ENCODE data around the gene IFT57. TPM values are rescaled to one million over a fixed set of nuclear protein-coding genes. Genes with fewer than 3 reads are reported as not detected.

The IFT57 gene
- total and polyA plus RNA-seq, 2 experiments from 2014 or later = 28.6 to 49.0 TPM

- H3K36me3 Mint-ChIP-seq (ENCODE audit: low read depth) = no peaks in the 10 kb centered on the region
- Histone ChIP-seq H3K4me3 (no peak overlapping the region), H3K27ac (ENCODE audit: low read depth) (no peak overlapping the region), H2AFZ (no peak overlapping the region), H3K36me3 (ENCODE audit: insufficient read depth) (no peaks in the 10 kb centered on the region), H3K79me2 (replicated peaks; ENCODE audit: insufficient read depth) (no peaks in the 10 kb centered on the region), H3F3A (replicated peaks; ENCODE audit: low read depth) (no peaks in the 10 kb centered on the region), H3K9me2 (ENCODE audit: insufficient read depth) (no peaks in the 10 kb centered on the region), H3K4me1 (ENCODE audit: insufficient read depth) (peaks cover 6% of the 10 kb centered on the region; the same call in 1 of the 2 replicates), H4K20me1 (replicated peaks; ENCODE audit: insufficient read depth) (no peaks in the 10 kb centered on the region), H3K27me3 (ENCODE audit: insufficient read depth) (no peaks in the 10 kb centered on the region), H3K4me2 (no peak overlapping the region)
- ATAC-seq (no peak), DNase-seq (ENCODE audit: low spot score) (no peak)
- peaks cover 7% of the 10 kb centered on the region; the same call in 1 of the 3 replicates for H3K4me1 Mint-ChIP-seq
- H3K9me3 Mint-ChIP-seq = no peaks in the 10 kb centered on the region
- no peak overlapping the region for H3K27ac Mint-ChIP-seq
- TF ChIP-seq EZH2phosphoT487 (IDR thresholded peaks at IDR 0.05; ENCODE audit: unreplicated experiment) (no peak), ZNF114 (CRISPR knock-in tag; IDR thresholded peaks at IDR 0.05) (no peak), STAT1 (IDR thresholded peaks at IDR 0.05; ENCODE audit: unreplicated experiment) (no peak), ZNF462 (CRISPR knock-in tag; IDR thresholded peaks at IDR 0.05) (no peak), ETS1 (IDR thresholded peaks at IDR 0.05) (no peak), ZNF331 (CRISPR knock-in tag; IDR thresholded peaks at IDR 0.05; ENCODE audit: low read depth) (no peak), POLR2AphosphoS5 (IDR thresholded peaks at IDR 0.05; ENCODE audit: low read depth) (no peak), JUNB (IDR thresholded peaks at IDR 0.05; ENCODE audit: unreplicated experiment) (no peak), EZH2 (IDR thresholded peaks at IDR 0.05; ENCODE audit: low read depth, unreplicated experiment) (no peak)
- TF ChIP-seq, protein P1, sequence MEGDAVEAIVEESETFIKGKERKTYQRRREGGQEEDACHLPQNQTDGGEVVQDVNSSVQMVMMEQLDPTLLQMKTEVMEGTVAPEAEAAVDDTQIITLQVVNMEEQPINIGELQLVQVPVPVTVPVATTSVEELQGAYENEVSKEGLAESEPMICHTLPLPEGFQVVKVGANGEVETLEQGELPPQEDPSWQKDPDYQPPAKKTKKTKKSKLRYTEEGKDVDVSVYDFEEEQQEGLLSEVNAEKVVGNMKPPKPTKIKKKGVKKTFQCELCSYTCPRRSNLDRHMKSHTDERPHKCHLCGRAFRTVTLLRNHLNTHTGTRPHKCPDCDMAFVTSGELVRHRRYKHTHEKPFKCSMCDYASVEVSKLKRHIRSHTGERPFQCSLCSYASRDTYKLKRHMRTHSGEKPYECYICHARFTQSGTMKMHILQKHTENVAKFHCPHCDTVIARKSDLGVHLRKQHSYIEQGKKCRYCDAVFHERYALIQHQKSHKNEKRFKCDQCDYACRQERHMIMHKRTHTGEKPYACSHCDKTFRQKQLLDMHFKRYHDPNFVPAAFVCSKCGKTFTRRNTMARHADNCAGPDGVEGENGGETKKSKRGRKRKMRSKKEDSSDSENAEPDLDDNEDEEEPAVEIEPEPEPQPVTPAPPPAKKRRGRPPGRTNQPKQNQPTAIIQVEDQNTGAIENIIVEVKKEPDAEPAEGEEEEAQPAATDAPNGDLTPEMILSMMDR (conservative IDR thresholded peaks at IDR 0.05; ENCODE audit: low read depth in 2 of 2) = no peak
- no peak overlapping the region for H3K4me3 Mint-ChIP-seq
- peaks cover 5% of the 10 kb centered on the region for H3K27me3 Mint-ChIP-seq (ENCODE audit: insufficient read depth, low read depth, poor library complexity)
These were observed 4.9 kb upstream of the IFT57 start for GRCh38 chr3:108227131-108227530.

Data from GM23338 (cell line).